H1 (cell line): Measurements from ENCODE around the gene FLT3. TPM values are rescaled to one million over a fixed set of nuclear protein-coding genes. Genes with fewer than 3 reads are reported as not detected.

Experiments
- BRCA1 ChIP-seq: IDR thresholded peaks from 2 replicates; pipeline ENCODE4 v1.6.1; 2012; ENCODE audit warnings: low read depth, low read length, improper control_type of control experiment
- CBX8 ChIP-seq: fragments of 300-800, 300-1000 bp; sonication (generic); IDR thresholded peaks from 2 replicates; pipeline ENCODE4 v1.7.1; 2016; ENCODE audit warnings: low read depth, low read length, borderline replicate concordance
- CEBPB ChIP-seq: IDR thresholded peaks from 2 replicates; pipeline ENCODE4 v1.6.1; 2012; ENCODE audit warnings: low read depth, low read length
- CTBP2 ChIP-seq: IDR thresholded peaks from 2 replicates; pipeline ENCODE4 v1.7.0; 2011; ENCODE audit warnings: borderline replicate concordance, mild to moderate bottlenecking, moderate library complexity, mixed read lengths, low read length; ENCODE audit not compliant: insufficient read depth, insufficient read length
- GABPA ChIP-seq: IDR thresholded peaks from 2 replicates; pipeline ENCODE4 v1.6.1; 2011; ENCODE audit warnings: mild to moderate bottlenecking, low read length, moderate library complexity, borderline replicate concordance; ENCODE audit not compliant: insufficient read depth
- HDAC6 ChIP-seq: IDR thresholded peaks from one replicate; pipeline ENCODE4 v1.7.1; 2012; ENCODE audit warnings: low read depth, mild to moderate bottlenecking, inconsistent platforms, low read length, moderate library complexity
- KDM1A ChIP-seq: fragments of 200-600, 300-600 bp; sonication (generic); IDR thresholded peaks from 2 replicates; pipeline ENCODE4 v1.7.1; 2016; ENCODE audit warnings: mild to moderate bottlenecking, low read length, borderline replicate concordance
- KDM5A ChIP-seq: fragments of 200-600 bp; IDR thresholded peaks from 2 replicates; pipeline ENCODE4 v1.7.1; 2012; ENCODE audit warnings: mild to moderate bottlenecking, low read length, inconsistent platforms, mixed read lengths
- MAFK ChIP-seq: IDR thresholded peaks from 2 replicates; pipeline ENCODE4 v1.6.1; 2012; ENCODE audit warnings: low read depth, mild to moderate bottlenecking, improper control_type of control experiment, low read length
- NANOG ChIP-seq: IDR thresholded peaks from 2 replicates; pipeline ENCODE4 v1.6.1; 2011; ENCODE audit warnings: low read length, low read depth, mild to moderate bottlenecking, inconsistent platforms; ENCODE audit not compliant: insufficient read depth, poor library complexity, severe bottlenecking
- NRF1 ChIP-seq: IDR thresholded peaks from 2 replicates; pipeline ENCODE4 v1.6.1; 2011; ENCODE audit warnings: mild to moderate bottlenecking, low read depth, low read length, improper control_type of control experiment
- PHF8 ChIP-seq: fragments of 200-600 bp; sonication (generic); conservative IDR thresholded peaks from 2 replicates; pipeline ENCODE4 v1.7.1; 2012; ENCODE audit warnings: low read depth, mild to moderate bottlenecking, inconsistent platforms, low read length, moderate library complexity
- POLR2A ChIP-seq, 2 experiments: IDR thresholded peaks; 1 replicate in 1 of 2; 2 replicates in 1 of 2; pipeline ENCODE4 v1.6.1; 2011; ENCODE audit warnings: low read depth in 2 of 2, low read length in 2 of 2, mild to moderate bottlenecking in 2 of 2; ENCODE audit errors: control extremely low read depth in 1 of 2
- SAP30 ChIP-seq: fragments of 300-600 bp; sonication (generic); IDR thresholded peaks from 2 replicates; pipeline ENCODE4 v1.7.1; 2012; ENCODE audit warnings: low read length, moderate library complexity, mild to moderate bottlenecking, inconsistent platforms; ENCODE audit not compliant: insufficient read depth, insufficient replicate concordance
- SIN3A ChIP-seq, 2 experiments: IDR thresholded peaks in 1 of 2; conservative IDR thresholded peaks in 1 of 2; 2 replicates each; pipeline ENCODE4 v1.6.1; 2011 to 2012; ENCODE audit warnings: low read length in 2 of 2, improper control_type of control experiment in 1 of 2, low read depth in 1 of 2, mild to moderate bottlenecking in 1 of 2
- SP1 ChIP-seq: IDR thresholded peaks from 2 replicates; pipeline ENCODE4 v1.6.1; 2011; ENCODE audit warnings: low read depth, low read length
- SP4 ChIP-seq: IDR thresholded peaks from 2 replicates; pipeline ENCODE4 v1.6.1; 2012; ENCODE audit warnings: low read length, inconsistent platforms
- SUZ12 ChIP-seq: fragments of 200-600 bp; sonication (generic); IDR thresholded peaks from 2 replicates; pipeline ENCODE4 v1.6.1; 2012; ENCODE audit warnings: mild to moderate bottlenecking, inconsistent platforms, low read length, moderate library complexity, mixed read lengths
- TAF1 ChIP-seq: IDR thresholded peaks from 2 replicates; pipeline ENCODE4 v1.6.1; 2011; ENCODE audit warnings: mild to moderate bottlenecking, low read depth, low read length
- TEAD4 ChIP-seq: IDR thresholded peaks from 2 replicates; pipeline ENCODE4 v1.6.1; 2012; ENCODE audit warnings: low read depth, low read length, inconsistent platforms, mixed read lengths
- ZNF274 ChIP-seq: IDR thresholded peaks from 2 replicates; pipeline ENCODE4 v1.7.0; 2012; ENCODE audit warnings: low read length, borderline replicate concordance; ENCODE audit errors: extremely low read depth
- polyA plus RNA-seq, 7 experiments: library from polyadenylated mRNA; depleted of rRNA in 3 of 7; stranded (reverse) in 5 of 7; unstranded in 2 of 7; fragments of >200 nt in 5 of 7; fragments of 200-250 nt in 2 of 7; gene quantifications; 1 replicate in 5 of 7; 2 replicates in 1 of 7; 4 replicates in 1 of 7; pipeline versions ENCODE4 v1.2.1 to v1.2.3, GENCODE V29; 2011 to 2013; ENCODE audit warnings: missing spikeins in 2 of 7, mixed read lengths in 2 of 7
- total RNA-seq: library from RNA; stranded (reverse); fragmentation: NEBNext Ultra II Directional; extraction: Animal tissue kit (Norgen Biotek cat#: 25700); gene quantifications from 2 replicates; pipeline ENCODE4 v1.2.1, GENCODE V29; 2021
- TF ChIP-seq, protein P1 (sequence below): IDR thresholded peaks from 2 replicates; pipeline ENCODE4 v1.6.1; 2011; ENCODE audit warnings: low read length, improper control_type of control experiment
- TF ChIP-seq, protein P2 (sequence below): IDR thresholded peaks from 2 replicates; pipeline ENCODE4 v1.6.1; 2012; ENCODE audit warnings: inconsistent platforms

Gene FLT3
- total and polyA plus RNA-seq, 2 of the 8 experiments (the other 6 are each of a cell fraction or from before 2014, with no cell fraction given) = 0.44 to 0.71 TPM

GRCh38 chr13:27953676-27954405 is 146.5 kb downstream of the FLT3 start (continued):
- no peak for TF ChIP-seq BRCA1
- TF ChIP-seq GABPA = peak; percentile 82; the same call in 1 of the 2 replicates
- no peak for TF ChIP-seq TAF1
- no peak for TF ChIP-seq MAFK
- TF ChIP-seq, protein P1, sequence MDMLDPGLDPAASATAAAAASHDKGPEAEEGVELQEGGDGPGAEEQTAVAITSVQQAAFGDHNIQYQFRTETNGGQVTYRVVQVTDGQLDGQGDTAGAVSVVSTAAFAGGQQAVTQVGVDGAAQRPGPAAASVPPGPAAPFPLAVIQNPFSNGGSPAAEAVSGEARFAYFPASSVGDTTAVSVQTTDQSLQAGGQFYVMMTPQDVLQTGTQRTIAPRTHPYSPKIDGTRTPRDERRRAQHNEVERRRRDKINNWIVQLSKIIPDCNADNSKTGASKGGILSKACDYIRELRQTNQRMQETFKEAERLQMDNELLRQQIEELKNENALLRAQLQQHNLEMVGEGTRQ = no peak
- TF ChIP-seq CTBP2 = peak; percentile 86
- no peak for TF ChIP-seq CBX8
- peak; percentile 95 for TF ChIP-seq SUZ12
- no peak for TF ChIP-seq HDAC6
- TF ChIP-seq NRF1 = no peak
- no peak for TF ChIP-seq SAP30
- no peak for TF ChIP-seq TEAD4
- no peak for TF ChIP-seq ZNF274
- TF ChIP-seq, protein P2, sequence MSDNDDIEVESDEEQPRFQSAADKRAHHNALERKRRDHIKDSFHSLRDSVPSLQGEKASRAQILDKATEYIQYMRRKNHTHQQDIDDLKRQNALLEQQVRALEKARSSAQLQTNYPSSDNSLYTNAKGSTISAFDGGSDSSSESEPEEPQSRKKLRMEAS = peak; percentile 38; the same call in 1 of the 2 replicates
- TF ChIP-seq PHF8 = no peak
- TF ChIP-seq KDM1A = no peak
- TF ChIP-seq SP4 = no peak
- TF ChIP-seq NANOG = no peak
- no peak for TF ChIP-seq SIN3A (conservative IDR thresholded peaks at IDR 0.05 in 1 of 2, IDR thresholded peaks at IDR 0.05 in 1 of 2; ENCODE audit: low read depth in 1 of 2, low read length in 2 of 2)
- no peak for TF ChIP-seq POLR2A (IDR thresholded peaks at IDR 0.05; ENCODE audit: control extremely low read depth in 1 of 2, low read depth in 2 of 2, low read length in 2 of 2)
- peak; percentile 1; the same call in 1 of the 2 replicates for TF ChIP-seq CEBPB
- TF ChIP-seq SP1 = peak; percentile 25; the same call in 1 of the 2 replicates
- no peak for TF ChIP-seq KDM5A
